ENCODE data around the gene PAGR1.
"Not testable (repeated sequence)": the region's sequence is repeated elsewhere in the genome, so short reads cannot be mapped to it uniquely, and the experiment has no call there.

PAGR1 gene

GRCh38 chr16:29790949-29791844, 24.8 kb upstream of the PAGR1 start:
- H3K27ac ChIP-seq, result peak overlapping the region in 20 of 21 experiments; percentile 2 to 99 (median 81)
- H3K4me3 ChIP-seq, result peak overlapping the region; percentile 69 to 89 (median 82)

GRCh38 chr16:29791845-29792807, 23.8 kb upstream of the PAGR1 start:
- Histone ChIP-seq H3K27ac (peak overlapping the region in 2 of 21 experiments; percentile 95 to 99), H3K4me3 (peak overlapping the region in 6 of 7 experiments; percentile 71 to 89 (median 84))

- H3K27ac ChIP-seq, result peak overlapping the region in 1 of 21 experiments; percentile 95
- not testable (repeated sequence) for H3K4me3 ChIP-seq
Measured at GRCh38 chr16:29793153-29793552, 22.8 kb upstream of the PAGR1 start.

- no peak overlapping the region for H3K27ac ChIP-seq
- H3K4me3 ChIP-seq, result no peak overlapping the region
Measured at GRCh38 chr16:29794231-29794710, 21.7 kb upstream of the PAGR1 start.

GRCh38 chr16:29802416-29802935, 13.5 kb upstream of the PAGR1 start:
- peak overlapping the region in 4 of 21 experiments; percentile 9 to 44 (median 28) for H3K27ac ChIP-seq
- no peak overlapping the region for H3K4me3 ChIP-seq

- Histone ChIP-seq H3K27ac (peak overlapping the region in 18 of 21 experiments; percentile 17 to 100 (median 96)), H3K4me3 (no peak overlapping the region)
Measured at GRCh38 chr16:29804020-29804419, 11.9 kb upstream of the PAGR1 start.

GRCh38 chr16:29804455-29805231, 11.3 kb upstream of the PAGR1 start:
- H3K4me3 ChIP-seq, result peak overlapping the region; percentile 47 to 88 (median 65)
- H3K27ac ChIP-seq, result peak overlapping the region; percentile 49 to 100 (median 97)

GRCh38 chr16:29805232-29806098, 10.5 kb upstream of the PAGR1 start:
- H3K4me3 ChIP-seq, result peak overlapping the region; percentile 47 to 88 (median 65)
- peak overlapping the region; percentile 49 to 100 (median 97) for H3K27ac ChIP-seq

- Histone ChIP-seq H3K4me3 (peak within 1 kb of the TSS; percentile 47 to 88 (median 65)), H3K27ac (peak within 1 kb of the TSS; percentile 72 to 100 (median 97))
Measured at GRCh38 chr16:29806099-29806579, 9.8 kb upstream of the PAGR1 start, which contains the start of gene MAZ. MAZ (plus strand) TSS chr16:29806529; CDS start chr16:29806702, 173 bp downstream.

- H3K27ac ChIP-seq, result peak overlapping the region; percentile 72 to 98 (median 91)
Measured at GRCh38 chr16:29806641-29807425, 9.1 kb upstream of the PAGR1 start.

GRCh38 chr16:29807426-29808218, 8.3 kb upstream of the PAGR1 start:
- Histone ChIP-seq H3K27ac (peak overlapping the region; percentile 72 to 98 (median 91)), H3K4me3 (peak overlapping the region; percentile 36 to 60 (median 54))

More at GRCh38 chr16:29806641-29807425, 9.1 kb upstream of the PAGR1 start:
- H3K4me3 ChIP-seq, result peak overlapping the region; percentile 41 to 60 (median 54)

GRCh38 chr16:29808219-29808900, 7.6 kb upstream of the PAGR1 start:
- peak overlapping the region; percentile 36 to 60 (median 54) for H3K4me3 ChIP-seq
- peak overlapping the region in 20 of 21 experiments; percentile 77 to 98 (median 91) for H3K27ac ChIP-seq

GRCh38 chr16:29809031-29809747, 6.8 kb upstream of the PAGR1 start:
- H3K27ac ChIP-seq, result peak overlapping the region in 17 of 21 experiments; percentile 80 to 98 (median 91)
- H3K4me3 ChIP-seq, result peak overlapping the region in 2 of 7 experiments; percentile 53 to 60

- Histone ChIP-seq H3K27ac (peak overlapping the region in 17 of 21 experiments; percentile 6 to 98 (median 88)), H3K4me3 (peak overlapping the region in 1 of 7 experiments; percentile 60)
Measured at GRCh38 chr16:29809850-29810698, 5.9 kb upstream of the PAGR1 start.
